GM12878 (cell line): Measurements from ENCODE around the gene CSMD2. TPM values are rescaled to one million over a fixed set of nuclear protein-coding genes. Genes with fewer than 3 reads are reported as not detected.

Experiments
- ATAC-seq: fragments of 200-7000 bp; cut with Tn5 transposase; 3 replicates; pipeline ENCODE4 v1.9.1; 2020; ENCODE audit warnings: mild to moderate bottlenecking, moderate library complexity
- BruUV-seq: library from RNA; stranded (reverse); fragments of 400-500 nt; replicated peaks from 2 replicates; lab custom pipeline; 2021; lab: Mats Ljungman, UMichigan
- CTCF ChIA-PET: fragments of 300-600 bp; sonication (Branson Sonifier 250); formaldehyde crosslinking; extraction: SDS; loops from one replicate; lab custom pipeline; 2021; ENCODE audit warnings: inconsistent platforms; lab: Yijun Ruan, JAX
- POLR2A ChIA-PET: fragments of 350-600 bp; formaldehyde crosslinking; extraction: SDS; loops from one replicate; lab custom pipeline; 2021; ENCODE audit warnings: inconsistent platforms; lab: Charles Lee
- RAD21 ChIA-PET: fragments of 300-600 bp; sonication (Branson Sonifier 250); formaldehyde crosslinking; loops from one replicate; lab custom pipeline; 2023; ENCODE audit warnings: antibody characterized with exemption; ENCODE audit not compliant: unreplicated experiment; lab: Charles Lee
- SMC1A ChIA-PET: fragments of 300-600 bp; sonication (Branson Sonifier 250); formaldehyde crosslinking; loops from one replicate; lab custom pipeline; 2023; ENCODE audit not compliant: unreplicated experiment, uncharacterized antibody; lab: Charles Lee
- DNase-seq: peaks from one replicate; pipeline ENCODE4 v3.0.0-alpha.2; 2011; ENCODE audit warnings: low read depth, low spot score
- FAIRE-seq: peaks from 3 replicates; lab custom pipeline; 2011; peaks lifted over from hg19 to GRCh38; lab: Jason Lieb, UNC
- H2AFZ ChIP-seq: 2 replicates; pipeline ENCODE4 v1.6.0; 2011; ENCODE audit warnings: low read depth, low read length, control low read depth; ENCODE audit not compliant: control insufficient read depth
- H3K27ac ChIP-seq: 2 replicates; pipeline ENCODE4 v1.5.1; 2011; ENCODE audit warnings: control low read depth; ENCODE audit not compliant: control insufficient read depth, insufficient read depth
- H3K27me3 ChIP-seq, 2 experiments: replicated peaks in 1 of 2; 2 replicates each; pipeline versions ENCODE4 v1.6.0 to v1.6.1; 2011; ENCODE audit warnings: low read length in 1 of 2; ENCODE audit not compliant: control insufficient read depth in 2 of 2, insufficient read depth in 2 of 2
- H3K36me3 ChIP-seq, 2 experiments: 2 replicates each; pipeline ENCODE4 v1.5.1; 2011; ENCODE audit warnings: low read length in 1 of 2; ENCODE audit not compliant: control insufficient read depth in 2 of 2, insufficient read depth in 2 of 2
- H3K4me1 ChIP-seq: 2 replicates; pipeline ENCODE4 v1.6.1; 2011; ENCODE audit warnings: mild to moderate bottlenecking, low read length, moderate library complexity, mixed read lengths; ENCODE audit not compliant: control insufficient read depth, insufficient read depth
- H3K4me2 ChIP-seq: 2 replicates; pipeline ENCODE4 v1.6.0; 2011; ENCODE audit warnings: control low read depth; ENCODE audit not compliant: control insufficient read depth, insufficient read depth
- H3K4me3 ChIP-seq: fragments of 200-600 bp; sonication (generic); 2 replicates; pipeline ENCODE4 v1.5.1; 2016
- H3K79me2 ChIP-seq: 2 replicates; pipeline ENCODE4 v1.6.0; 2011; ENCODE audit warnings: low read length; ENCODE audit not compliant: control insufficient read depth, insufficient read depth
- H3K9ac ChIP-seq: 2 replicates; pipeline ENCODE4 v1.8.0; 2011; ENCODE audit warnings: low read length, control low read depth, mixed read lengths; ENCODE audit not compliant: control insufficient read depth, insufficient read depth
- H3K9me3 ChIP-seq: replicated peaks from 3 replicates; pipeline ENCODE4 v1.5.1; 2011; ENCODE audit warnings: mild to moderate bottlenecking, low read length; ENCODE audit not compliant: control insufficient read depth, insufficient read depth
- H4K20me1 ChIP-seq: 2 replicates; pipeline ENCODE4 v1.6.0; 2011; ENCODE audit not compliant: control insufficient read depth, insufficient read depth
- ETV6 ChIP-seq, 2 experiments: fragments of 450-650 bp in 1 of 2; IDR thresholded peaks in 1 of 2; conservative IDR thresholded peaks in 1 of 2; 2 replicates each; pipeline ENCODE4 v1.6.1; 2014; ENCODE audit warnings: antibody characterized with exemption in 1 of 2, borderline replicate concordance in 1 of 2, low read depth in 1 of 2, mild to moderate bottlenecking in 1 of 2, moderate library complexity in 1 of 2
- FOXK2 ChIP-seq: fragments of 450-650 bp; IDR thresholded peaks from 2 replicates; pipeline ENCODE4 v1.6.1; 2017; ENCODE audit warnings: mild to moderate bottlenecking, moderate library complexity
- POLR2AphosphoS5 ChIP-seq: IDR thresholded peaks from 2 replicates; pipeline ENCODE4 v1.6.1; 2011; ENCODE audit warnings: mild to moderate bottlenecking, low read length, inconsistent platforms
- WGBS: methylation state at CpG from one replicate; pipeline ENCODE4 v1.1.6; 2016; ENCODE audit warnings: low lambda C conversion rate; ENCODE audit not compliant: insufficient replicate concordance, insufficient coverage; ENCODE audit errors: missing lambda C conversion rate; 5-methylcytosine and 5-hydroxymethylcytosine counted together
- in situ Hi-C: fragments of 300-500 bp; cut with MboI; formaldehyde crosslinking; loops from 9 replicates; pipeline ENCODE4 v1.14.3; 2018; ENCODE audit warnings: mixed read lengths
- intact Hi-C: fragments of 100-400 bp; cut with micrococcal nuclease; formaldehyde crosslinking; loops from one replicate; pipeline ENCODE4 v1.14.2; 2022; ENCODE audit not compliant: unreplicated experiment
- polyA plus RNA-seq, 11 experiments: library from polyadenylated mRNA; depleted of rRNA in 4 of 11; unstranded in 6 of 11; stranded (reverse) in 5 of 11; fragments of >200 nt; fragmentation: Nextera tagmentation in 4 of 11; fragmentation: Illumina TruSeq in 1 of 11; extraction: Ambion mirVana in 4 of 11; extraction: Trizol in 1 of 11; gene quantifications; 1 replicate in 1 of 11; 2 replicates in 10 of 11; pipeline versions ENCODE4 v1.2.1 to v1.2.3, GENCODE V29; 2011 to 2016; ENCODE audit warnings: inconsistent platforms in 2 of 11, missing spikeins in 2 of 11, low read depth in 1 of 11
- total RNA-seq, 4 experiments: library from RNA; depleted of rRNA in 3 of 4; stranded (reverse); fragments of >200 nt in 3 of 4; fragmentation: Illumina TruSeq in 1 of 4; extraction: Trizol in 1 of 4; gene quantifications; 2 replicates each; pipeline versions ENCODE4 v1.2.1 to v1.2.3, GENCODE V29; 2013 to 2021
- TF ChIP-seq, protein P1 (sequence below): IDR thresholded peaks from 2 replicates; pipeline ENCODE4 v1.6.1; 2012; ENCODE audit warnings: improper control_type of control experiment, low read depth, low read length; ENCODE audit not compliant: insufficient replicate concordance
- TF ChIP-seq, protein P2 (sequence below): IDR thresholded peaks from 2 replicates; pipeline ENCODE4 v1.6.1; 2012; ENCODE audit warnings: low read depth, low read length, improper control_type of control experiment

Gene CSMD2
- total and polyA plus RNA-seq, 10 of the 15 experiments (the other 5 are each of a cell fraction or from before 2014, with no cell fraction given), result under 0.01 TPM; not detected in 9

DNA sequence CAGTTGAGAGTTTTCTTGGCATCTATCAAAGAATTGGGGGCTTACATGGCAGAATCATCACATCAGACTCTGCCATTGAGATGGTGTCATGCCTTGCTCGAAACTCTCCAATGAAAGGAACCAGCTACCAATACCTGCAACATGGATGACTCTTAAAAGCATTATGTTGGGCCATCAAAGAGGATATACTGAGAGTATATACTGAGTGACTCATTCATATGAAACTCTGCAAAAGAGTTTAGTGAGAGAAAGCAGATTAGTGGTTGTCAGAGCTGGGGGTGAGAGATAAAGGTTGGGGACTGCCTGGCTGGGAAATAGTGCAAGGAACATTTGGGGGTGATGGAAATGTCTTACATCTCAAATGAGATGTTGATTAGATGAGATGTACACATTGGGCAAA is 315.8 kb downstream of the CSMD2 start (continued):
- TF ChIP-seq, protein P1, sequence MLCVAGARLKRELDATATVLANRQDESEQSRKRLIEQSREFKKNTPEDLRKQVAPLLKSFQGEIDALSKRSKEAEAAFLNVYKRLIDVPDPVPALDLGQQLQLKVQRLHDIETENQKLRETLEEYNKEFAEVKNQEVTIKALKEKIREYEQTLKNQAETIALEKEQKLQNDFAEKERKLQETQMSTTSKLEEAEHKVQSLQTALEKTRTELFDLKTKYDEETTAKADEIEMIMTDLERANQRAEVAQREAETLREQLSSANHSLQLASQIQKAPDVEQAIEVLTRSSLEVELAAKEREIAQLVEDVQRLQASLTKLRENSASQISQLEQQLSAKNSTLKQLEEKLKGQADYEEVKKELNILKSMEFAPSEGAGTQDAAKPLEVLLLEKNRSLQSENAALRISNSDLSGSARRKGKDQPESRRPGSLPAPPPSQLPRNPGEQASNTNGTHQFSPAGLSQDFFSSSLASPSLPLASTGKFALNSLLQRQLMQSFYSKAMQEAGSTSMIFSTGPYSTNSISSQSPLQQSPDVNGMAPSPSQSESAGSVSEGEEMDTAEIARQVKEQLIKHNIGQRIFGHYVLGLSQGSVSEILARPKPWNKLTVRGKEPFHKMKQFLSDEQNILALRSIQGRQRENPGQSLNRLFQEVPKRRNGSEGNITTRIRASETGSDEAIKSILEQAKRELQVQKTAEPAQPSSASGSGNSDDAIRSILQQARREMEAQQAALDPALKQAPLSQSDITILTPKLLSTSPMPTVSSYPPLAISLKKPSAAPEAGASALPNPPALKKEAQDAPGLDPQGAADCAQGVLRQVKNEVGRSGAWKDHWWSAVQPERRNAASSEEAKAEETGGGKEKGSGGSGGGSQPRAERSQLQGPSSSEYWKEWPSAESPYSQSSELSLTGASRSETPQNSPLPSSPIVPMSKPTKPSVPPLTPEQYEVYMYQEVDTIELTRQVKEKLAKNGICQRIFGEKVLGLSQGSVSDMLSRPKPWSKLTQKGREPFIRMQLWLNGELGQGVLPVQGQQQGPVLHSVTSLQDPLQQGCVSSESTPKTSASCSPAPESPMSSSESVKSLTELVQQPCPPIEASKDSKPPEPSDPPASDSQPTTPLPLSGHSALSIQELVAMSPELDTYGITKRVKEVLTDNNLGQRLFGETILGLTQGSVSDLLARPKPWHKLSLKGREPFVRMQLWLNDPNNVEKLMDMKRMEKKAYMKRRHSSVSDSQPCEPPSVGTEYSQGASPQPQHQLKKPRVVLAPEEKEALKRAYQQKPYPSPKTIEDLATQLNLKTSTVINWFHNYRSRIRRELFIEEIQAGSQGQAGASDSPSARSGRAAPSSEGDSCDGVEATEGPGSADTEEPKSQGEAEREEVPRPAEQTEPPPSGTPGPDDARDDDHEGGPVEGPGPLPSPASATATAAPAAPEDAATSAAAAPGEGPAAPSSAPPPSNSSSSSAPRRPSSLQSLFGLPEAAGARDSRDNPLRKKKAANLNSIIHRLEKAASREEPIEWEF, result no peak

DNA sequence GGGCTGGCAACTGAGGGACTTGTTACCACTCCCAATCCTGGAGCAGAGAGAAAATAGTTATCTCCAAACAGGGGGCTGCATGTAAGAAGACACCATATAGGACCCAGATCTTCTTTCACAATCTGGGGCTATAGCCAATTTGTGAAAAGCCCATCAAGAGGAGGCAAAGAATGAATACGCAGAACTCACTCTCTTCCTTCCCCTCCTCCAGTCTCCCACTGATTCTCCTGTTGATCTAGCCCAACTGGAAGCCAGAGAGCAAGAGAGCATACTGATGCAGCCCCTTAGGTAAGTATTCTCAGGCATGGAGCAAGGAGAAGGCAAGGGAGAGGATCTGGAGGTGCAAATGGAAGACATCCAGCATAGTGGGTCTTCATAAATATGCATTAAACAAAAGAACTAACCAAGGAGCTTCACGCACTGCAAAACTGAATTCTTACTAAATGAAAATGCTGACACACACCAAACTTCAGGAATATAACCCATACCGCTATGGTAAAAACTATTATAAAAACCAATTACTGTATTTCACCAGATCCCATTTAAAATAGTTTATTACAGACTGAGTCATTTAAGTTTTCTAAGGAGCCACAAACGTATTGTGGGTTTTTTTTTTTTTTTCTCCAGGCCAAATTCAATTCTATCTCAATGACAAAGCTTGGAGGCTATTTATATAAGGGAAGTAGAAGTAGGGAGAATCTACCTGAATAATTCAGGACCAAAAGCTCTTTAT is 316.7 kb downstream of the CSMD2 start:
- ATAC-seq (no peak), DNase-seq (no peak), FAIRE-seq (no peak)
- no peaks in the 10 kb centered on the region for H3K4me1 ChIP-seq
- H3K27ac ChIP-seq, result no peak overlapping the region
- BruUV-seq, result no TSS peak
- H3K9ac ChIP-seq, result no peak overlapping the region
- no peak overlapping the region for H3K4me2 ChIP-seq
- no peaks in the 10 kb centered on the region; a peak in 2 of 4 replicates for H3K27me3 ChIP-seq
- H3K79me2 ChIP-seq, result no peaks in the 10 kb centered on the region
- no peaks in the 10 kb centered on the region for H3K9me3 ChIP-seq
- no peak for TF ChIP-seq ETV6 (conservative IDR thresholded peaks at IDR 0.05 in 1 of 2, IDR thresholded peaks at IDR 0.05 in 1 of 2; ENCODE audit: borderline replicate concordance in 1 of 2, low read depth in 1 of 2)
- no peak for TF ChIP-seq FOXK2
- TF ChIP-seq POLR2AphosphoS5, result no peak
- TF ChIP-seq, protein P2, sequence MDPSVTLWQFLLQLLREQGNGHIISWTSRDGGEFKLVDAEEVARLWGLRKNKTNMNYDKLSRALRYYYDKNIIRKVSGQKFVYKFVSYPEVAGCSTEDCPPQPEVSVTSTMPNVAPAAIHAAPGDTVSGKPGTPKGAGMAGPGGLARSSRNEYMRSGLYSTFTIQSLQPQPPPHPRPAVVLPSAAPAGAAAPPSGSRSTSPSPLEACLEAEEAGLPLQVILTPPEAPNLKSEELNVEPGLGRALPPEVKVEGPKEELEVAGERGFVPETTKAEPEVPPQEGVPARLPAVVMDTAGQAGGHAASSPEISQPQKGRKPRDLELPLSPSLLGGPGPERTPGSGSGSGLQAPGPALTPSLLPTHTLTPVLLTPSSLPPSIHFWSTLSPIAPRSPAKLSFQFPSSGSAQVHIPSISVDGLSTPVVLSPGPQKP, result no peak
- intact Hi-C loops (no loop called here), in situ Hi-C loops (no loop called here)
- no peaks in the 10 kb centered on the region for H3K36me3 ChIP-seq
- WGBS, result 16% methylated on average over 4 of the region's 4 CpGs
- no peak overlapping the region for H2AFZ ChIP-seq
- ChIA-PET POLR2A (no interaction called here), CTCF (no interaction called here), SMC1A (no interaction called here), RAD21 (no interaction called here)
- H4K20me1 ChIP-seq, result no peaks in the 10 kb centered on the region; the same call in 1 of the 2 replicates
- no peak overlapping the region for H3K4me3 ChIP-seq
